Fibroblast of mammary gland (primary cell): Measurements from ENCODE around the gene RASAL2.

ENCODE experiments used
- DNase-seq: peaks from one replicate; pipeline ENCODE4 v3.0.0-alpha.2; 2010; ENCODE audit warnings: low read depth
- H3K4me3 ChIP-seq: 2 replicates; pipeline ENCODE4 v1.5.1; 2011; ENCODE audit warnings: low read depth, mild to moderate bottlenecking, low read length, moderate library complexity; ENCODE audit not compliant: control insufficient read depth
- TF ChIP-seq, protein P1 (sequence below): conservative IDR thresholded peaks from 2 replicates; pipeline ENCODE4 v1.5.1; 2011; ENCODE audit warnings: low read depth, low read length, inconsistent platforms; ENCODE audit not compliant: control insufficient read depth, insufficient read depth

Gene RASAL2

GRCh38 chr1:178489399-178489798 lies 395.5 kb downstream of the RASAL2 start:
- DNase-seq, result no peak
- no peak overlapping the region for H3K4me3 ChIP-seq
- TF ChIP-seq, protein P1, sequence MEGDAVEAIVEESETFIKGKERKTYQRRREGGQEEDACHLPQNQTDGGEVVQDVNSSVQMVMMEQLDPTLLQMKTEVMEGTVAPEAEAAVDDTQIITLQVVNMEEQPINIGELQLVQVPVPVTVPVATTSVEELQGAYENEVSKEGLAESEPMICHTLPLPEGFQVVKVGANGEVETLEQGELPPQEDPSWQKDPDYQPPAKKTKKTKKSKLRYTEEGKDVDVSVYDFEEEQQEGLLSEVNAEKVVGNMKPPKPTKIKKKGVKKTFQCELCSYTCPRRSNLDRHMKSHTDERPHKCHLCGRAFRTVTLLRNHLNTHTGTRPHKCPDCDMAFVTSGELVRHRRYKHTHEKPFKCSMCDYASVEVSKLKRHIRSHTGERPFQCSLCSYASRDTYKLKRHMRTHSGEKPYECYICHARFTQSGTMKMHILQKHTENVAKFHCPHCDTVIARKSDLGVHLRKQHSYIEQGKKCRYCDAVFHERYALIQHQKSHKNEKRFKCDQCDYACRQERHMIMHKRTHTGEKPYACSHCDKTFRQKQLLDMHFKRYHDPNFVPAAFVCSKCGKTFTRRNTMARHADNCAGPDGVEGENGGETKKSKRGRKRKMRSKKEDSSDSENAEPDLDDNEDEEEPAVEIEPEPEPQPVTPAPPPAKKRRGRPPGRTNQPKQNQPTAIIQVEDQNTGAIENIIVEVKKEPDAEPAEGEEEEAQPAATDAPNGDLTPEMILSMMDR, result no peak

DNA sequence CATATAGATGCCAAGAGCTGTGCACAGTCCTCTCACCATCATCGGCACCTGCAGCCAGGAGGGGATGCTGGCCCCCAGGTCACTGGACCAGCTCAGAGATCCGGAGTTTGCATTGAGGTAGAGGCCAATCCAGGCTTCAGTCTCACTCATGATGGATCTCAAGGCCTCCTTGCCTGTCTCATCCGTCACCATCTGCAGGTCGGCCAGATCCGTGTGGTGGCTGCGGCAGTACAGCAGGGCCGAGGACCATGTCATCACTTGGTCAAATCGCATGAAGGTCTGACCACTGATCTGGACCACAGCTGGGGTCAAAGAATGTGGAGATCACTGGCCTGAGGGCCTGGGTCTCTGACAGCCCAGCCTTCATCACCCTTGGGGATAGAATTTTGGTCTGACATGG lies 396.2 kb downstream of the RASAL2 start:
- TF ChIP-seq, protein P1, result no peak
- no peak for DNase-seq
- H3K4me3 ChIP-seq, result no peak overlapping the region

GRCh38 chr1:178490967-178491366 lies 397.1 kb downstream of the RASAL2 start:
- TF ChIP-seq, protein P1, result no peak
- DNase-seq, result no peak
- H3K4me3 ChIP-seq, result no peak overlapping the region

GRCh38 chr1:178491721-178492120 lies 397.8 kb downstream of the RASAL2 start:
- H3K4me3 ChIP-seq, result no peak overlapping the region
- DNase-seq, result no peak
- TF ChIP-seq, protein P1, result no peak

- TF ChIP-seq, protein P1, result no peak
- H3K4me3 ChIP-seq, result no peak overlapping the region
- DNase-seq, result no peak
Measured at GRCh38 chr1:178492341-178492740, 398.4 kb downstream of the RASAL2 start.

DNA sequence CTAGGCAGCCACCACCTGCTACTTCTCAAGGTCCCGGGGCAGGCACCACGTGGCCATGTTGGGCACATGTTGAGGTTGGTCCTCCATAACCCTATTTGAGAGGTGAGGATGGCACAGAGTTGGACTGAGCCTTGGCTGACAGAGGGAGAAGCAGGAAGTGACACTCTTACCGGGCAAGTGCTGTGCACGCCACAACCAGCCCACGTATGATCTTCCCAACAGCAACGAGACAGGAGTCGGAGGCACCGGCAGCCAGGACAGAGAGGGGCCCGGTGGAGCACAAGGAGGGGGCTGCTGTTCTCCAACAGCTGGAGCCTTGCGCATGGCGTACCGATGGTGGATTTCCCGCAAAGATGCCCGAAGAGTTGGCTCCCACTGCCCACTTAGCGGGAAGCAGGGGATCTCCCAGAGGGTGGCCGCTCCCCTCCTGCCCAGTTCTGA lies 399.4 kb downstream of the RASAL2 start:
- TF ChIP-seq, protein P1, result no peak
- DNase-seq, result no peak
- H3K4me3 ChIP-seq, result no peak overlapping the region

GRCh38 chr1:178494569-178494971 lies 400.7 kb downstream of the RASAL2 start:
- DNase-seq, result no peak
- no peak overlapping the region for H3K4me3 ChIP-seq
- TF ChIP-seq, protein P1, result no peak
